Effector CD8-positive, alpha-beta T cell (primary cell): Measurements from ENCODE around the gene CCDC97.
"Not testable (repeated sequence)": the region's sequence is repeated elsewhere in the genome, so short reads cannot be mapped to it uniquely, and the experiment has no call there.

Source experiments
- DNase-seq: peaks from one replicate; lab custom pipeline; 2025; lab: John Stamatoyannopoulos, UW

The CCDC97 gene

DNA sequence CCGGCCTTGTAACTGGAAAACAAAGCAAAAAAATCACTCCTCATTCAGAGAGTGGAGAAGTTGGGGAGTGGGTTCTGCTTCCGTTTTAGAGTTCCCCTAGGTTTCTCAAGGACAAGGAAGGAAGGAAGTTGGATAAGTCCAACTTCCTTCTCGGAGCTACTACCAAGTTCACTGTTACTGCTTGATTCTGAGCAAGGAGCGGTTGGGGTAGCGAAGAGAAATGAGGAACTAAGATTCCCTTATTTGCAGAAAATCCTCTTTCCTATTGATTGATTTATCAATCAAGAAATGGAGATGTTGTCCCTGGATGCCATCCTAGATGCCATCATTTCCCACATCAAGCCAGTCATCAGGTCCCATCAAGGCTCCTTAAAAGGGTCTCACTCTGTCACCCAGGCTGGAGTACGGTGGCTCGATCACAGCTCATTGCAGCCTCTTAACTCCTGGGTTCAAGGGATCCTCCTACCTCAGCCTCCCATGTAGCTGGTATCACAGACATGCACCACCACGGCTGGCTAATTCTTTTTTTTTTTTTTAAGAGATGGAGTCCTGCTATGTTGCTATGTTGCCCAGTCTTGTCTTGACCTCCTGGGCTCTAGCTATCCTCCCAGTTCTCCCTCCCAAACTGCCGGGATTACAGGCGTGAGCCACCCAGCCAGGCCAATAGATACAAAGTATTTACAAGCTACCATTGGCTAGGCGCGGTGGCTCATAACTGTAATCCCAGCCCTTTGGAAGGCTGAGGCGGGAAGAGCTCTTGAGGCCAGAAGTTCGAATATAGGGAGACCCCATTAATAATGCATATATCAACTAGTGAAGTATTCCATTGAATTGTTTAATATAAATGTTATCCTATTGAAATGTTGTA lies 54.8 kb downstream of the CCDC97 start:
- no peak for DNase-seq

DNA sequence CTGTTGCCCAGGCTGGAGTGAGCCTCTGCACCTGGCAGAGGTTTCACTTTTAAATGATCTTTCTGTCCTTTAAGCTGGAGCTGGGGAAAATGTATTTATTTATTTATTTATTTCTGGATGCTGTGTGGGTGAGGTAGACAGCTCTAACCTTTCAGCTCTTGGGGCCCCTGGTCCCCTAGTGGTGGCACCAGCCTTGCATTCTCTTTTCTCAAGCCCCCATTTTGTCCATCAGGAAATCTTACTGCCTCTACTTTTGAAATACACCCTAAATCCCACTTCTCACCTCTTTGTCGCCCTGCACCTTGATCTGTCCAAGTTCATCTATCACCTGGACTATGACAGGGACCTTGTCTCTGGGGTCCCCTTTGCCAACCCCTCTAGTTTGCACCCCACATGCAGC lies 56.1 kb downstream of the CCDC97 start:
- no peak for DNase-seq

DNA sequence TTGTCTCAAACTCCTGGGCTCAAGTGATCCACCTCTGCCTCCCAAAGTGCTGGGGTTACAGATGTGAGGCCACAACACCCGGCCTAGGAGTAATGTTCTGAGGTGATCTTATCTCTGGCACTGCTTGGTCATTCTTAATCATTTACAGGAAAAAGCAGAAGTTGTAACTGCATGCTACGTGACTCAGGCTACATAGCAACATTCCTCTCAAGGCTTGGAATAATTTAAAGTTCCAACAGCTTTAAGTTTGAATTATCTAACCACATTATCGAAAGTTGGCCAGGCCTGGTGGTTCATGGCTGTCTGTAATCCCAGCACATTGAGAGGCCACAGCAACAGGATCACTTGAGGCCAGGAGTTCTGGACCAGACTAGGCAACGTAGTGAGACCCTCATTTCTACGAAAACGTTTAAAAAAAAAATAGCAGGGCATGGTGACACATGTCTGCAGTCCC lies 57.9 kb downstream of the CCDC97 start:
- DNase-seq, result no peak

DNA sequence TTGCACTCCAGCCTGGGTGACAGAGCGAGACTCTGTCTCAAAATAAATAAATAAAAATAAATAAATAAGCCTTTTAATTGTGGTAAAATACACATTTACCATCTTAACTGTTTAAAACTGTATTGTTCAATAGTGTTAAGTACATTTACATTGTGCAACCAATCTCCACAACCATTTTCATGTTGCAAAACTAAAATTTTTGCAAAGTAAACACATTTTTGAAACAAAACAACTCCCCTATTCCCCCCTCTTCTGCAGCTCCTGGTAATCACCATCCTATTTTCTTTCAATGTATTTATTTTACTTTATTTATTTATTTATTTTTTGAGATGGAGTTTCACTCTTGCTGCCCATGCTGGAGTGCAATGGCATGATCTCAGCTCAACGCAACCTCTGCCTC lies 59.8 kb downstream of the CCDC97 start:
- no peak for DNase-seq

DNA sequence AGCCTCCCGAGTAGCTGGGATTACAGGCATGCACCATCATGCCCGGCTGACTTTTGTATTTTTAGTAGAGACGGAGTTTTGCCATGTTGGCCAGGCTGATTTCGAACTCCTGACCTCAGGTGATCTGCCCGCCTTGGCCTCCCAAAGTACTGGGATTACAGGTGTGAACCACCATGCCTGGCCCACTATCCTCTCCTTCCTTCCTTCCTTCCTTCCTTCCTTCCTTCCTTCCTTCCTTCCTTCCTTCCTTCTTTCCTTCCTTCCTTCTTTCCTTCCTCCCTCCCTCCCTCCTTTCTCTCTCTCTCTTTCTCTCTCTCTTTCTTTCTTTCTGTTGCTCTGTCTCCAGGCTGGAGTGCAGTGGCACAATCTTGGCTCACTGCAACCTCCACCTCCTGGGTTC lies 61.1 kb downstream of the CCDC97 start:
- not testable (repeated sequence) for DNase-seq

DNA sequence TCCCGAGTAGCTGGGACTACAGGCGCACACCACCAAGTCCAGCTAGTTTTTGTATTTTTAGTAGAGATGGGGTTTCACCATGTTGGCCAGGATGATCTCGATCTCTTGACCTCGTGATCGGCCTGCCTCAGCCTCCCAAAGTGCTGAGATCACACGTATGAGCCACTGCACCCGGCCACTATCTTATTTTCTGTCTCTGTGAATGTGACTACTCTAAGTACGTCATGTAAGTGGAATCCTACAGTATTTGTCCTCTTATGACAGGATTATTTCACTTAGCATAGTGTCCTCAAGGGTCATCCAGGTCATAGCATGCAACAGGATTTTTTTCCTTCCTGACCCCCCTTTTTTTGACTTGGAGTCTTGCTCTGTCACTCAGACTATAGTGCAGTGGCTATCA lies 61.6 kb downstream of the CCDC97 start:
- DNase-seq, result no peak

DNA sequence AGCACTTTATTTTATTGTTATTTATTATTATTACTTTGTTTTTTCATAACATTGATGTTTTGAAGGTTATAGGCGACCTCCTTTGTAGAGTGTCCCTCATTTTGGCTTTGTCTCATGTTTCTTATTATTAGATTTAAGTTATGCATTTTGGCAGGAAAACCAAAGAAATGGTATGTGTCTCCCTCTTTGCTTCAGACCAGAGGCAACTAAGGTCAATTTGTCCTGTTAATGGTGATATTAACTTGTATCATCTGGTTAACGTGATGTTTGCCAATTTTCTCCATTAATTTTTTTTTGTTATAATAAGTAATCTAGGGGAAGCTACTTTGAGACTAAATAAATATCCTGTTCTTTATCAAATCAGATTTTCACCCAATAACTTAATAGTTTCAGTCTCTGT lies 62.5 kb downstream of the CCDC97 start:
- no peak for DNase-seq

DNA sequence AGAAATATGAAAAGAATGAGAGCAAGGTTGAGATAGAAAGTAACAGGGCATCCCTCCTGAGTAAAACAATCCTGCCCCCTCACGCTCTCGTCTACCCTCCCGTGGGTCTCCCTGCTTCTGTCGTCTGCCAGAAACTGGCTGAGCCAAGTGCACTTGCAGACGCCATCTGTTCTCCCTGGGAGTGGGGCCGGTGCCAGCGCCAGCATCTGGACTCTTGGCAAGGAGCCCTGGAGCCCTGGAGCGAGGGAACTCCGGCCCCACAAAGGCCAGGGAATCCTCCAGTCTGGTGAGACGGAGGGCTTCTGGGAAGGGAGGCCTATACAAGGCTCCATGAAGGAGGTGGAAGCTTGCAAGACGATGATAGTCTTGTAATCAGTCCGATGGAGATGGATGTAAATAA lies 64.0 kb downstream of the CCDC97 start:
- no peak for DNase-seq
